ENCODE results near the gene KIN.

DNA sequence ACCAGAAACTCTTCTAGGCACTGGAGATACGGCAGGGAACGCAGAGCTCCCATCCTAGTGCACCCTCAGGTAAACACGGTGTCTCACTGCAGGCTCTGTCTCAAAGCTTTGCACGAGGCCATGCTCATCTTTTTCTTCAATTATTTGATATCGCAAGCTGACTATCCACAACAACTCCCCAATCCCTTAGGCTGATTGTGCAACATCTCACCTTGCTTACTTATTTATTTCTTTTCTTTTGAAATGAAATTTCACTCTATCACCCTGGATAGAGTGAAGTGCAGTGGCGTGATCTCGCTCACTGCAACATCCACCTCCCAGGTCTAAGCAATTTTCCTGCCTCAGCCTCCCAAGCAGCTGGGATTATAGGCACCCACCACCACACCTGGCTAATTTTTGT is 72.3 kb downstream of the KIN start:
- TF ChIP-seq, protein P1, sequence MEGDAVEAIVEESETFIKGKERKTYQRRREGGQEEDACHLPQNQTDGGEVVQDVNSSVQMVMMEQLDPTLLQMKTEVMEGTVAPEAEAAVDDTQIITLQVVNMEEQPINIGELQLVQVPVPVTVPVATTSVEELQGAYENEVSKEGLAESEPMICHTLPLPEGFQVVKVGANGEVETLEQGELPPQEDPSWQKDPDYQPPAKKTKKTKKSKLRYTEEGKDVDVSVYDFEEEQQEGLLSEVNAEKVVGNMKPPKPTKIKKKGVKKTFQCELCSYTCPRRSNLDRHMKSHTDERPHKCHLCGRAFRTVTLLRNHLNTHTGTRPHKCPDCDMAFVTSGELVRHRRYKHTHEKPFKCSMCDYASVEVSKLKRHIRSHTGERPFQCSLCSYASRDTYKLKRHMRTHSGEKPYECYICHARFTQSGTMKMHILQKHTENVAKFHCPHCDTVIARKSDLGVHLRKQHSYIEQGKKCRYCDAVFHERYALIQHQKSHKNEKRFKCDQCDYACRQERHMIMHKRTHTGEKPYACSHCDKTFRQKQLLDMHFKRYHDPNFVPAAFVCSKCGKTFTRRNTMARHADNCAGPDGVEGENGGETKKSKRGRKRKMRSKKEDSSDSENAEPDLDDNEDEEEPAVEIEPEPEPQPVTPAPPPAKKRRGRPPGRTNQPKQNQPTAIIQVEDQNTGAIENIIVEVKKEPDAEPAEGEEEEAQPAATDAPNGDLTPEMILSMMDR (IDR thresholded peaks at IDR 0.05): no peak
- TF ChIP-seq POLR2A (IDR thresholded peaks at IDR 0.05): no peak

Measured in right lobe of liver (tissue), 4 donors.